Measurements from ENCODE around the gene PRPF19. TPM values are rescaled to one million over a fixed set of nuclear protein-coding genes. Genes with fewer than 3 reads are reported as not detected.

The PRPF19 gene
- total RNA-seq, 3 donors from 2014 or later, result 61.1 to 74.1 (median 64.6) TPM

DNA sequence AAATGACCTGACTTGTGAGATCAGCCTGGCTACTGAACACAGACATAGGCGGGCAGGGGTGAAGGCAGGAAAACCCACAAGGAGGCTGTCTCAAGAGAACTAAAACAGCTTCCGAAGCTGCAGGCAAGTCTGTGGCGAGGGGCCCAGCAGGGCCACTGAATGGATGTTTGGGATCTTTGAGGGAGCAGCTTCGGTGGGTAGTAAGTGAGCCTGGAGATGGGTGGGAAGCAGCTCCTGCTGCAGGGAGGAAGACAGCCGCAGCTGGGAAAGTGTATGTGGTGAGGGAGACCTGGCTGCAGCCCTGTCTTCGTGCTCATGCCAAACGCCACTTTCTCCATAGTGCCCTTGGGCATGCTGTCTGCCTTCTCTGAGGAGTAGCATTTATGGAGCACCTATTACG is 61.0 kb downstream of the PRPF19 start:
- intact Hi-C loops (cut with DNase I, micrococcal nuclease), result no loop called here
- no peaks in the 10 kb centered on the region for H3K9me3 ChIP-seq
- TF ChIP-seq, protein P1, sequence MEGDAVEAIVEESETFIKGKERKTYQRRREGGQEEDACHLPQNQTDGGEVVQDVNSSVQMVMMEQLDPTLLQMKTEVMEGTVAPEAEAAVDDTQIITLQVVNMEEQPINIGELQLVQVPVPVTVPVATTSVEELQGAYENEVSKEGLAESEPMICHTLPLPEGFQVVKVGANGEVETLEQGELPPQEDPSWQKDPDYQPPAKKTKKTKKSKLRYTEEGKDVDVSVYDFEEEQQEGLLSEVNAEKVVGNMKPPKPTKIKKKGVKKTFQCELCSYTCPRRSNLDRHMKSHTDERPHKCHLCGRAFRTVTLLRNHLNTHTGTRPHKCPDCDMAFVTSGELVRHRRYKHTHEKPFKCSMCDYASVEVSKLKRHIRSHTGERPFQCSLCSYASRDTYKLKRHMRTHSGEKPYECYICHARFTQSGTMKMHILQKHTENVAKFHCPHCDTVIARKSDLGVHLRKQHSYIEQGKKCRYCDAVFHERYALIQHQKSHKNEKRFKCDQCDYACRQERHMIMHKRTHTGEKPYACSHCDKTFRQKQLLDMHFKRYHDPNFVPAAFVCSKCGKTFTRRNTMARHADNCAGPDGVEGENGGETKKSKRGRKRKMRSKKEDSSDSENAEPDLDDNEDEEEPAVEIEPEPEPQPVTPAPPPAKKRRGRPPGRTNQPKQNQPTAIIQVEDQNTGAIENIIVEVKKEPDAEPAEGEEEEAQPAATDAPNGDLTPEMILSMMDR (IDR thresholded peaks at IDR 0.05), result no peak
- DNase-seq (no peak), ATAC-seq (no peak)
- H3K36me3 ChIP-seq (ENCODE audit: low read depth), result no peaks in the 10 kb centered on the region
- H3K4me1 ChIP-seq (ENCODE audit: low read depth), result peaks cover 29% of the 10 kb centered on the region
- no peak overlapping the region for H3K4me3 ChIP-seq

GRCh38 chr11:60844870-60845221 is 61.5 kb downstream of the PRPF19 start:
- Histone ChIP-seq H3K4me3 (no peak overlapping the region), H3K4me1 (ENCODE audit: low read depth) (peaks cover 29% of the 10 kb centered on the region), H3K9me3 (no peaks in the 10 kb centered on the region), H3K36me3 (ENCODE audit: low read depth) (no peaks in the 10 kb centered on the region)
- TF ChIP-seq, protein P1 (IDR thresholded peaks at IDR 0.05), result no peak
- DNase-seq, result no peak
- intact Hi-C loops (cut with DNase I, micrococcal nuclease), result no loop called here
- no peak for ATAC-seq

GRCh38 chr11:60844045-60844869 is 62.1 kb downstream of the PRPF19 start:
- intact Hi-C loops (cut with DNase I, micrococcal nuclease), result no loop called here
- Histone ChIP-seq H3K4me3 (no peak overlapping the region), H3K36me3 (ENCODE audit: low read depth) (no peaks in the 10 kb centered on the region), H3K9me3 (no peaks in the 10 kb centered on the region), H3K4me1 (ENCODE audit: low read depth) (peaks cover 29% of the 10 kb centered on the region)
- ATAC-seq (no peak), DNase-seq (no peak)
- TF ChIP-seq, protein P1 (IDR thresholded peaks at IDR 0.05), result no peak

- Histone ChIP-seq H3K4me3 (peak overlapping the region; percentile 68), H3K36me3 (ENCODE audit: low read depth) (no peaks in the 10 kb centered on the region), H3K9me3 (no peaks in the 10 kb centered on the region), H3K4me1 (ENCODE audit: low read depth) (peaks cover 29% of the 10 kb centered on the region)
- no peak for DNase-seq
- intact Hi-C loops (cut with DNase I, micrococcal nuclease), result no loop called here
- ATAC-seq, result no peak
- TF ChIP-seq, protein P1 (IDR thresholded peaks at IDR 0.05), result no peak
These were observed 63.5 kb downstream of the PRPF19 start for GRCh38 chr11:60842668-60843600.

GRCh38 chr11:60841797-60842667 is 64.4 kb downstream of the PRPF19 start, which contains the start of gene CCDC86:
CCDC86 (plus strand) TSS chr11:60842113; CDS start chr11:60842125, 12 bp downstream.
- TF ChIP-seq, protein P1 (IDR thresholded peaks at IDR 0.05), result no peak
- H3K4me1 ChIP-seq (ENCODE audit: low read depth), result peaks cover 29% of the 10 kb centered on the region
- ATAC-seq (peak; percentile 98), DNase-seq (peak; percentile 96 to 99 (median 97))
- intact Hi-C loops (cut with DNase I, micrococcal nuclease), result no loop called here
- H3K9me3 ChIP-seq, result no peaks in the 10 kb centered on the region
- no peaks in the 10 kb centered on the region for H3K36me3 ChIP-seq (ENCODE audit: low read depth)
- H3K4me3 ChIP-seq, result peak within 1 kb of the TSS; percentile 68
